Liver (tissue), 9 donors: Measurements from ENCODE around the gene ELF2. TPM values are rescaled to one million over a fixed set of nuclear protein-coding genes. Genes with fewer than 3 reads are reported as not detected.

Experiments used
- DNase-seq: peaks from one replicate; pipeline ENCODE4 v3.0.0-alpha.2; 2017; ENCODE audit warnings: low spot score
- H3K27ac ChIP-seq, 2 donors: one replicate each; pipeline ENCODE4 v1.7.0; 2013; ENCODE audit warnings: inconsistent platforms in 2 of 2, low read length in 2 of 2, control low read depth in 1 of 2, low read depth in 1 of 2, mild to moderate bottlenecking in 1 of 2
- H3K27me3 ChIP-seq, 4 donors: one replicate each; pipeline versions ENCODE4 v1.6.1 to v1.7.0; 2013; ENCODE audit warnings: low read length in 3 of 4, inconsistent platforms in 1 of 4, mild to moderate bottlenecking in 1 of 4, moderate library complexity in 1 of 4; ENCODE audit not compliant: control insufficient read depth in 4 of 4, insufficient read depth in 4 of 4
- H3K36me3 ChIP-seq, 4 donors: one replicate each; pipeline versions ENCODE4 v1.6.1 to v1.7.0; 2013; ENCODE audit warnings: low read length in 3 of 4, mild to moderate bottlenecking in 3 of 4, low read depth in 1 of 4, moderate library complexity in 1 of 4; ENCODE audit not compliant: control insufficient read depth in 4 of 4, insufficient read depth in 3 of 4
- H3K4me1 ChIP-seq, 4 donors: one replicate each; pipeline versions ENCODE4 v1.6.1 to v1.7.0; 2013; ENCODE audit warnings: low read length in 3 of 4, mild to moderate bottlenecking in 3 of 4, moderate library complexity in 1 of 4; ENCODE audit not compliant: control insufficient read depth in 4 of 4, insufficient read depth in 4 of 4
- H3K4me3 ChIP-seq, 3 donors: one replicate each; pipeline versions ENCODE4 v1.6.1 to v1.7.0; 2013; ENCODE audit warnings: low read length in 3 of 3, control low read depth in 1 of 3, low read depth in 1 of 3, mild to moderate bottlenecking in 1 of 3
- H3K9ac ChIP-seq, 2 donors: one replicate each; pipeline ENCODE4 v1.7.0; 2013; ENCODE audit warnings: low read length in 2 of 2, mild to moderate bottlenecking in 2 of 2, moderate library complexity in 2 of 2, control low read depth in 1 of 2, low read depth in 1 of 2
- H3K9me3 ChIP-seq, 4 donors: one replicate each; pipeline versions ENCODE4 v1.6.1 to v1.7.0; 2013; ENCODE audit warnings: low read length in 3 of 4; ENCODE audit not compliant: control insufficient read depth in 4 of 4
- EGR1 ChIP-seq, 2 donors: IDR thresholded peaks; 2 replicates each; pipeline ENCODE4 v1.6.1; 2016 to 2018; ENCODE audit warnings: antibody characterized with exemption in 2 of 2, low read depth in 2 of 2
- FOXA2 ChIP-seq: IDR thresholded peaks from 2 replicates; pipeline ENCODE4 v1.6.1; 2016; ENCODE audit warnings: antibody characterized with exemption
- HNF4A ChIP-seq, 2 donors: conservative IDR thresholded peaks; 2 replicates each; pipeline ENCODE4 v1.6.1; 2016; ENCODE audit warnings: antibody characterized with exemption in 2 of 2, mild to moderate bottlenecking in 2 of 2
- RAD21 ChIP-seq, 2 donors: IDR thresholded peaks; 2 replicates each; pipeline ENCODE4 v1.6.1; 2016; ENCODE audit warnings: antibody characterized with exemption in 2 of 2, mild to moderate bottlenecking in 2 of 2
- TAF1 ChIP-seq: conservative IDR thresholded peaks from 2 replicates; pipeline ENCODE4 v1.6.1; 2016; ENCODE audit warnings: antibody characterized with exemption, mild to moderate bottlenecking
- WGBS: extraction: QIAGEN DNeasy Blood & Tissue Kit; methylation state at CpG from one replicate; pipeline ENCODE4 v1.1.7; 2013; 5-methylcytosine and 5-hydroxymethylcytosine counted together
- polyA plus RNA-seq, 2 donors: library from polyadenylated mRNA; stranded (reverse) in 1 of 2; unstranded in 1 of 2; fragments of 200-250 nt in 1 of 2; fragments of >200 nt in 1 of 2; fragmentation: Nextera tagmentation in 1 of 2; extraction: Ambion mirVana in 1 of 2; gene quantifications; one replicate each; pipeline versions ENCODE4 v1.2.1 to v1.2.3, GENCODE V29; 2013 to 2015
- total RNA-seq, 2 donors: library from RNA; depleted of rRNA; stranded (reverse); fragments of >200 nt; gene quantifications; one replicate each; pipeline ENCODE4 v1.2.3, GENCODE V29; 2014
- TF ChIP-seq, protein P1 (sequence below): IDR thresholded peaks from 2 replicates; pipeline ENCODE4 v1.6.1; 2016; ENCODE audit warnings: antibody characterized with exemption
- TF ChIP-seq, protein P2 (sequence below): IDR thresholded peaks from 2 replicates; pipeline ENCODE4 v1.6.1; 2016; ENCODE audit warnings: antibody characterized with exemption
- TF ChIP-seq, protein P3 (sequence below): IDR thresholded peaks from 2 replicates; pipeline ENCODE4 v1.6.1; 2016; ENCODE audit warnings: antibody characterized with exemption, mild to moderate bottlenecking
- TF ChIP-seq, protein P4 (sequence below): fragments of 150-350 bp; IDR thresholded peaks from 2 replicates; pipeline ENCODE4 v1.5.1; 2017; ENCODE audit warnings: improper control_type of control experiment, low read depth, low read length; ENCODE audit not compliant: missing input control
- donor health status: healthy.
- donor health status: healthy.
- donor health status: healthy.
- donor health status: healthy.
- donor health status: healthy.

ELF2 gene
- total and polyA plus RNA-seq, 4 donors = 8.1 to 35.3 (median 24.1) TPM

DNA sequence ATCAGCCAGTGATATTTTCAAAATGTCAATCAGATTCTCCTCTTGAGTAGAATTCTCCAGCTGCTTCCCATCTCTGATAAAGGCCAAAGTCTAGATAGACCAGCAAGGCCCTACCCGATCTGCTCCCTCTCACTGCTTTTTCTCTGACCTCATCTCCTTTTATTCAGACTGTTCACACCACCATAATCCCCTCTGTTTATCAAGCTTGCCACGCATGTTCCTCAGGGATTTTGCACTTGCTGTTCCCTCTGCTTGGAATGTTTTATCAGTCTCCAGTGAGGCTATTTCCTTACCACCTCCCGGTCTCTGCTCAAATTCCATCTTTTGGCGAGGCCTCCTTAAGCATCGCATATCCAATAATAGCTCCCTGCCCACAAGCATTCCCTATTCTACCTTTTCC, 141.4 kb downstream of the ELF2 start:
- H3K9me3 ChIP-seq = no peaks in the 10 kb centered on the region
- TF ChIP-seq TAF1 = no peak
- no peak for TF ChIP-seq FOXA2
- no peak for TF ChIP-seq RAD21 (IDR thresholded peaks at IDR 0.05)
- TF ChIP-seq, protein P1, sequence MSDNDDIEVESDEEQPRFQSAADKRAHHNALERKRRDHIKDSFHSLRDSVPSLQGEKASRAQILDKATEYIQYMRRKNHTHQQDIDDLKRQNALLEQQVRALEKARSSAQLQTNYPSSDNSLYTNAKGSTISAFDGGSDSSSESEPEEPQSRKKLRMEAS = no peak
- TF ChIP-seq, protein P2, sequence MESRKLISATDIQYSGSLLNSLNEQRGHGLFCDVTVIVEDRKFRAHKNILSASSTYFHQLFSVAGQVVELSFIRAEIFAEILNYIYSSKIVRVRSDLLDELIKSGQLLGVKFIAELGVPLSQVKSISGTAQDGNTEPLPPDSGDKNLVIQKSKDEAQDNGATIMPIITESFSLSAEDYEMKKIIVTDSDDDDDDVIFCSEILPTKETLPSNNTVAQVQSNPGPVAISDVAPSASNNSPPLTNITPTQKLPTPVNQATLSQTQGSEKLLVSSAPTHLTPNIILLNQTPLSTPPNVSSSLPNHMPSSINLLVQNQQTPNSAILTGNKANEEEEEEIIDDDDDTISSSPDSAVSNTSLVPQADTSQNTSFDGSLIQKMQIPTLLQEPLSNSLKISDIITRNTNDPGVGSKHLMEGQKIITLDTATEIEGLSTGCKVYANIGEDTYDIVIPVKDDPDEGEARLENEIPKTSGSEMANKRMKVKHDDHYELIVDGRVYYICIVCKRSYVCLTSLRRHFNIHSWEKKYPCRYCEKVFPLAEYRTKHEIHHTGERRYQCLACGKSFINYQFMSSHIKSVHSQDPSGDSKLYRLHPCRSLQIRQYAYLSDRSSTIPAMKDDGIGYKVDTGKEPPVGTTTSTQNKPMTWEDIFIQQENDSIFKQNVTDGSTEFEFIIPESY = no peak
- no peak for TF ChIP-seq EGR1 (IDR thresholded peaks at IDR 0.05; ENCODE audit: low read depth in 2 of 2)
- no peaks in the 10 kb centered on the region for H3K27me3 ChIP-seq
- 87% methylated on average over 5 of the region's 5 CpGs for WGBS
- H3K36me3 ChIP-seq = peaks cover 0 to 3% (median under 1%) of the 10 kb centered on the region in 4 donors
- no peak overlapping the region for H3K9ac ChIP-seq
- DNase-seq = no peak
- no peak overlapping the region for H3K4me3 ChIP-seq
- peaks cover 0 to 3% (median 0%) of the 10 kb centered on the region in 4 donors for H3K4me1 ChIP-seq
- no peak overlapping the region for H3K27ac ChIP-seq

DNA sequence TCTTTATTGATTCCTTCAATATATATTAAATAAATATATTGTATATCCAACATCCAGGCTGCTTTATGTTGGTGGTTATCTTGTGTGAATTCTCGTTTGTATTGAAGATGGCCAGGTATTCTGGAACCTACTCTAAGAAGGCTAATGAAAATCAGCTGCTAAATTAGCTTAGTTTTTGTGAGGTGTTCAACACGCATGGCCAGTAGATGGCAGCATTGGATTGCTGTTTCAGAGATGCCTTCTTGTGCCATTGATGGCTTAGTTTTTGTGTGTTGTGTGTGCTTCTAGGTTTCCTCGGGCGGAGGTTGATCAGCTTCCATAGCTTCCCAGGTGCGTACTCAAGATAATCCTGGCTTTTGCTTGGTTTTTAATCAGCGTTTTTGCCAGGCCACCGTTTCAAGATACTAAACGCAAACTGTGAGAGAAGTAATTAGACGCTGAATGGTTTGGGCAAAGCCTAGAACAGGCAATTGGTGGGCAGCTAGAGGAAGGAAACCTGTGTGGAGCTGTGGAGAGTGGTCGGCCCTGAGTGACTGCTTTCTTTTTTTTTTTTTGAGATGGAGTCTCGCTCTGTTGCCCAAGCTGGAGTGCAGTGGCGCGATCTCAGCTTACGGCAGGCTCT, 146.3 kb downstream of the ELF2 start:
- no peak overlapping the region for H3K4me3 ChIP-seq
- H3K9ac ChIP-seq = no peak overlapping the region
- no peaks in the 10 kb centered on the region for H3K27me3 ChIP-seq
- peak; percentile 79 for DNase-seq
- H3K36me3 ChIP-seq = no peaks in the 10 kb centered on the region
- no peaks in the 10 kb centered on the region for H3K9me3 ChIP-seq
- 54% methylated on average over 14 of the region's 14 CpGs for WGBS
- H3K27ac ChIP-seq = no peak overlapping the region
- peaks cover 2 to 19% (median 15%) of the 10 kb centered on the region in 4 donors for H3K4me1 ChIP-seq
- TF ChIP-seq RAD21 (IDR thresholded peaks at IDR 0.05) = peak; percentile 97
- no peak for TF ChIP-seq HNF4A (conservative IDR thresholded peaks at IDR 0.05)
- TF ChIP-seq EGR1 (IDR thresholded peaks at IDR 0.05; ENCODE audit: low read depth in 2 of 2) = no peak
- TF ChIP-seq, protein P3, sequence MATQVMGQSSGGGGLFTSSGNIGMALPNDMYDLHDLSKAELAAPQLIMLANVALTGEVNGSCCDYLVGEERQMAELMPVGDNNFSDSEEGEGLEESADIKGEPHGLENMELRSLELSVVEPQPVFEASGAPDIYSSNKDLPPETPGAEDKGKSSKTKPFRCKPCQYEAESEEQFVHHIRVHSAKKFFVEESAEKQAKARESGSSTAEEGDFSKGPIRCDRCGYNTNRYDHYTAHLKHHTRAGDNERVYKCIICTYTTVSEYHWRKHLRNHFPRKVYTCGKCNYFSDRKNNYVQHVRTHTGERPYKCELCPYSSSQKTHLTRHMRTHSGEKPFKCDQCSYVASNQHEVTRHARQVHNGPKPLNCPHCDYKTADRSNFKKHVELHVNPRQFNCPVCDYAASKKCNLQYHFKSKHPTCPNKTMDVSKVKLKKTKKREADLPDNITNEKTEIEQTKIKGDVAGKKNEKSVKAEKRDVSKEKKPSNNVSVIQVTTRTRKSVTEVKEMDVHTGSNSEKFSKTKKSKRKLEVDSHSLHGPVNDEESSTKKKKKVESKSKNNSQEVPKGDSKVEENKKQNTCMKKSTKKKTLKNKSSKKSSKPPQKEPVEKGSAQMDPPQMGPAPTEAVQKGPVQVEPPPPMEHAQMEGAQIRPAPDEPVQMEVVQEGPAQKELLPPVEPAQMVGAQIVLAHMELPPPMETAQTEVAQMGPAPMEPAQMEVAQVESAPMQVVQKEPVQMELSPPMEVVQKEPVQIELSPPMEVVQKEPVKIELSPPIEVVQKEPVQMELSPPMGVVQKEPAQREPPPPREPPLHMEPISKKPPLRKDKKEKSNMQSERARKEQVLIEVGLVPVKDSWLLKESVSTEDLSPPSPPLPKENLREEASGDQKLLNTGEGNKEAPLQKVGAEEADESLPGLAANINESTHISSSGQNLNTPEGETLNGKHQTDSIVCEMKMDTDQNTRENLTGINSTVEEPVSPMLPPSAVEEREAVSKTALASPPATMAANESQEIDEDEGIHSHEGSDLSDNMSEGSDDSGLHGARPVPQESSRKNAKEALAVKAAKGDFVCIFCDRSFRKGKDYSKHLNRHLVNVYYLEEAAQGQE = no peak
- TF ChIP-seq, protein P4, sequence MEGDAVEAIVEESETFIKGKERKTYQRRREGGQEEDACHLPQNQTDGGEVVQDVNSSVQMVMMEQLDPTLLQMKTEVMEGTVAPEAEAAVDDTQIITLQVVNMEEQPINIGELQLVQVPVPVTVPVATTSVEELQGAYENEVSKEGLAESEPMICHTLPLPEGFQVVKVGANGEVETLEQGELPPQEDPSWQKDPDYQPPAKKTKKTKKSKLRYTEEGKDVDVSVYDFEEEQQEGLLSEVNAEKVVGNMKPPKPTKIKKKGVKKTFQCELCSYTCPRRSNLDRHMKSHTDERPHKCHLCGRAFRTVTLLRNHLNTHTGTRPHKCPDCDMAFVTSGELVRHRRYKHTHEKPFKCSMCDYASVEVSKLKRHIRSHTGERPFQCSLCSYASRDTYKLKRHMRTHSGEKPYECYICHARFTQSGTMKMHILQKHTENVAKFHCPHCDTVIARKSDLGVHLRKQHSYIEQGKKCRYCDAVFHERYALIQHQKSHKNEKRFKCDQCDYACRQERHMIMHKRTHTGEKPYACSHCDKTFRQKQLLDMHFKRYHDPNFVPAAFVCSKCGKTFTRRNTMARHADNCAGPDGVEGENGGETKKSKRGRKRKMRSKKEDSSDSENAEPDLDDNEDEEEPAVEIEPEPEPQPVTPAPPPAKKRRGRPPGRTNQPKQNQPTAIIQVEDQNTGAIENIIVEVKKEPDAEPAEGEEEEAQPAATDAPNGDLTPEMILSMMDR = peak; percentile 78
